Type B pancreatic cell (in vitro differentiated cells): ENCODE data around the gene CNN3. TPM values are rescaled to one million over a fixed set of nuclear protein-coding genes. Genes with fewer than 3 reads are reported as not detected.

Experiments
- DNase-seq: peaks from one replicate; pipeline ENCODE4 v3.0.0; 2021; ENCODE audit warnings: mixed read lengths; ENCODE audit not compliant: unreplicated experiment; ENCODE audit errors: extremely low spot score
- H3K27ac Mint-ChIP-seq: 2 replicates; pipeline ENCODE4 v1.8.0; 2021; ENCODE audit warnings: mild to moderate bottlenecking, mixed read lengths
- H3K27me3 Mint-ChIP-seq: 2 replicates; pipeline ENCODE4 v1.8.0; 2021; ENCODE audit warnings: mixed read lengths
- H3K36me3 Mint-ChIP-seq: 2 replicates; pipeline ENCODE4 v1.8.0; 2021; ENCODE audit warnings: mixed read lengths
- H3K4me1 Mint-ChIP-seq: one replicate; pipeline ENCODE4 v1.8.0; 2021; ENCODE audit warnings: mixed read lengths; ENCODE audit not compliant: unreplicated experiment
- H3K4me3 Mint-ChIP-seq: 2 replicates; pipeline ENCODE4 v1.8.0; 2021; ENCODE audit warnings: mild to moderate bottlenecking, mixed read lengths
- H3K9me3 Mint-ChIP-seq: 2 replicates; pipeline ENCODE4 v1.8.0; 2021; ENCODE audit warnings: mixed read lengths
- CTCF ChIP-seq: fragments of 200-600 bp; sonication (generic); conservative IDR thresholded peaks from 2 replicates; pipeline ENCODE4 v1.5.0; 2021; ENCODE audit warnings: antibody characterized with exemption, mild to moderate bottlenecking
- long read RNA-seq: library from polyadenylated mRNA; unstranded; transcript quantifications from one replicate; pipeline ENCODE4 v2.0.0, GENCODE V29; 2020
- total RNA-seq: library from RNA; stranded (reverse); gene quantifications from 2 replicates; pipeline ENCODE4 v1.2.1, GENCODE V29; 2021; ENCODE audit warnings: low replicate concordance

The CNN3 gene
- total RNA-seq, result 152 and 258 TPM in 2 replicates
- long read RNA-seq, transcript CNN3-201 (7 exons, 2,165 nt), result major isoform, 865 of 911 reads
- long read RNA-seq, partial matches to known transcripts, result 18 of 911 reads
- long read RNA-seq, other reads (novel, unspliced or antisense), result 24 of 911 reads

- H3K9me3 Mint-ChIP-seq, result no peaks in the 10 kb centered on the region
- H3K4me1 Mint-ChIP-seq, result peaks cover 48% of the 10 kb centered on the region
- peak within 1 kb of the TSS; percentile 100 for H3K27ac Mint-ChIP-seq
- peaks cover 4% of the 10 kb centered on the region for H3K27me3 Mint-ChIP-seq
- peak; percentile 94 for DNase-seq
- TF ChIP-seq CTCF, result no peak
- peaks cover 12% of the 10 kb centered on the region for H3K36me3 Mint-ChIP-seq
- peak within 1 kb of the TSS; percentile 100 for H3K4me3 Mint-ChIP-seq
Observed at GRCh38 chr1:94926915-94927404, at the start of gene CNN3. CNN3 (minus strand) TSS chr1:94927110; CDS start chr1:94926894, 216 bp downstream.

- peaks cover 3% of the 10 kb centered on the region for H3K36me3 Mint-ChIP-seq
- no peak for TF ChIP-seq CTCF
- H3K9me3 Mint-ChIP-seq, result no peaks in the 10 kb centered on the region
- H3K4me1 Mint-ChIP-seq, result peaks cover 17% of the 10 kb centered on the region
- H3K27ac Mint-ChIP-seq, result no peak overlapping the region
- no peak overlapping the region for H3K4me3 Mint-ChIP-seq
- DNase-seq, result no peak
- H3K27me3 Mint-ChIP-seq, result no peaks in the 10 kb centered on the region
Observed at GRCh38 chr1:94974824-94975223, 47.9 kb upstream of the CNN3 start.

- Mint-ChIP-seq H3K9me3 (no peaks in the 10 kb centered on the region), H3K4me1 (peaks cover 12% of the 10 kb centered on the region), H3K36me3 (peaks cover 3% of the 10 kb centered on the region), H3K27me3 (no peaks in the 10 kb centered on the region), H3K4me3 (no peak overlapping the region), H3K27ac (no peak overlapping the region)
- no peak for DNase-seq
- no peak for TF ChIP-seq CTCF
Observed at GRCh38 chr1:94974241-94974640, 47.3 kb upstream of the CNN3 start.

GRCh38 chr1:94973309-94973922, 46.5 kb upstream of the CNN3 start:
- Mint-ChIP-seq H3K4me3 (no peak overlapping the region), H3K36me3 (peaks cover 3% of the 10 kb centered on the region), H3K27me3 (no peaks in the 10 kb centered on the region), H3K4me1 (peaks cover 16% of the 10 kb centered on the region), H3K9me3 (no peaks in the 10 kb centered on the region), H3K27ac (no peak overlapping the region)
- no peak for DNase-seq
- TF ChIP-seq CTCF, result no peak

- Mint-ChIP-seq H3K4me3 (no peak overlapping the region), H3K36me3 (peaks cover 3% of the 10 kb centered on the region), H3K27ac (no peak overlapping the region), H3K9me3 (no peaks in the 10 kb centered on the region), H3K4me1 (peaks cover 26% of the 10 kb centered on the region), H3K27me3 (no peaks in the 10 kb centered on the region)
- DNase-seq, result no peak
- no peak for TF ChIP-seq CTCF
Observed at GRCh38 chr1:94971491-94971924, 44.6 kb upstream of the CNN3 start.
